ENCODE measurements around the gene CFAP74. TPM values are rescaled to one million over a fixed set of nuclear protein-coding genes. Genes with fewer than 3 reads are reported as not detected.

Gene CFAP74
- total RNA-seq, 1 experiment from 2014 or later, result 0.28 TPM

DNA sequence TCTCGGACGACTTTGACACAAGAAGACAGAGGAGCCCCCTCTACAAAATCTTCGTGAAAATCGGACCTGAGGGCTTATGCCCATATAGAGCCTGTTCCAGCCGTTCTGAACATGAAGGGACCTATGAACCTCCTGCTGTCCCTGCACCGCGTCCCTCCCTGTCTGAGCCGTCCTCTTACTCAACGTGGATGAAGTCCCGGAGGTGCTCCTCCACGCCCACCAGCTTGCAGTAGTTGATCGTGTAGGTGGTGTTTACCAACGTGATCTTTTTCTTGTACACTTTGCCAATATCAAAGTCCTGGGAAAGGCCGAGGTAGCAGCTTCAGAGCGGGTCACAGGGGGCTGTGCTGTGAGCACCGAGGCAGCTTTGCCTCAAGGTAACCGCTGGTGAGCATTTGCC, 40.0 kb downstream of the CFAP74 start:
- DNase-seq, result no peak
- Histone ChIP-seq H2BK120ac (ENCODE audit: low read depth, low read length, poor library complexity, severe bottlenecking) (no peak overlapping the region), H3K27me3 (ENCODE audit: insufficient read depth, low read length) (no peaks in the 10 kb centered on the region), H3K4me1 (ENCODE audit: insufficient read depth, low read length) (no peaks in the 10 kb centered on the region; the same call in 1 of the 2 replicates), H3T11ph (ENCODE audit: low read length) (no peak overlapping the region), H2AK5ac (ENCODE audit: insufficient read length, low read length) (no peak overlapping the region), H4K20me1 (ENCODE audit: control insufficient read depth, insufficient read depth, insufficient read length) (no peaks in the 10 kb centered on the region), H3K18ac (ENCODE audit: insufficient read length, low read depth, low read length) (no peak overlapping the region), H3K23me2 (ENCODE audit: insufficient read length, low read depth, low read length, poor library complexity, severe bottlenecking) (no peaks in the 10 kb centered on the region), H2AFZ (ENCODE audit: low read length) (no peak overlapping the region), H2BK20ac (ENCODE audit: low read depth, low read length, poor library complexity, severe bottlenecking) (no peak overlapping the region), H3K14ac (ENCODE audit: insufficient read depth, low read length) (no peak overlapping the region), H3K79me2 (ENCODE audit: insufficient read depth, low read length) (no peaks in the 10 kb centered on the region), H3K56ac (ENCODE audit: insufficient read length, low read depth, low read length) (no peak overlapping the region), H3K23ac (ENCODE audit: insufficient read length, low read depth, low read length) (no peak overlapping the region), H4K8ac (replicated peaks; ENCODE audit: insufficient read length, low read depth, low read length) (no peak overlapping the region), H2BK5ac (ENCODE audit: insufficient read length, low read length) (no peak overlapping the region), H2BK12ac (ENCODE audit: insufficient read length, low read depth, low read length) (no peak overlapping the region), H3K4ac (ENCODE audit: low read depth, low read length) (no peak overlapping the region), H3K4me2 (ENCODE audit: insufficient read depth, insufficient read length, low read length) (no peak overlapping the region), H4K91ac (ENCODE audit: insufficient read length, low read depth, low read length) (no peak overlapping the region), H3K79me1 (ENCODE audit: insufficient read depth, low read depth, low read length, poor library complexity, severe bottlenecking) (no peaks in the 10 kb centered on the region), H3K9ac (ENCODE audit: extremely low read depth, insufficient read length, low read length) (no peak overlapping the region), H2BK15ac (ENCODE audit: low read depth, low read length) (no peak overlapping the region), H3K9me3 (ENCODE audit: control insufficient read depth, low read depth, low read length) (no peaks in the 10 kb centered on the region), H3K27ac (ENCODE audit: insufficient read length, low read depth, low read length) (no peak overlapping the region), H4K5ac (ENCODE audit: insufficient read length, low read depth, low read length) (no peak overlapping the region)
- TF ChIP-seq CTCF (conservative IDR thresholded peaks at IDR 0.05), result no peak
- peaks cover 20 to 26% of the 10 kb centered on the region in 2 experiments for H3K4me1 Mint-ChIP-seq
- no peaks in the 10 kb centered on the region; a peak in 1 of 5 replicates for H3K9me3 Mint-ChIP-seq
- H3K27ac Mint-ChIP-seq, result no peak overlapping the region
- peaks cover 4% of the 10 kb centered on the region for H3K27me3 Mint-ChIP-seq (ENCODE audit: low read depth)
- H3K4me3 Mint-ChIP-seq, result no peak overlapping the region
- no peaks in the 10 kb centered on the region for H3K36me3 Mint-ChIP-seq (ENCODE audit: insufficient read depth in 1 of 3, low read depth in 3 of 3)
- WGBS (ENCODE audit: extremely low coverage, insufficient read length, low lambda C conversion rate), result no CpG with 5 or more reads among the region's 17 CpGs
